Neural cell (in vitro differentiated cells): ENCODE data around the gene COMMD4. TPM values are rescaled to one million over a fixed set of nuclear protein-coding genes. Genes with fewer than 3 reads are reported as not detected.

Source experiments
- H2AFZ ChIP-seq: fragments of 200-600, 300-800 bp; sonication (generic), shearing (Covaris generic); 2 replicates; pipeline ENCODE4 v1.6.0; 2014; ENCODE audit warnings: low read depth, mild to moderate bottlenecking, antibody characterized with exemption, low read length, moderate library complexity
- H3F3A ChIP-seq: fragments of 200-600 bp; shearing (Covaris generic); 2 replicates; pipeline ENCODE4 v1.6.1; 2016; ENCODE audit warnings: mild to moderate bottlenecking, moderate library complexity, mixed read lengths, antibody characterized with exemption, low read length; ENCODE audit not compliant: insufficient read depth, poor library complexity, severe bottlenecking
- H3K27ac ChIP-seq: fragments of 200-600, 300-800 bp; sonication (generic), shearing (Covaris generic); 2 replicates; pipeline ENCODE4 v1.5.1; 2014; ENCODE audit warnings: mild to moderate bottlenecking, low read length, moderate library complexity
- H3K27me3 ChIP-seq: fragments of 300-800, 200-600 bp; sonication (generic), shearing (Covaris generic); 2 replicates; pipeline ENCODE4 v1.6.0; 2014; ENCODE audit warnings: mild to moderate bottlenecking, low read depth, low read length, moderate library complexity; ENCODE audit not compliant: insufficient read depth
- H3K36me3 ChIP-seq: fragments of 300-800, 200-600 bp; sonication (generic), shearing (Covaris generic); 2 replicates; pipeline ENCODE4 v1.5.1; 2014; ENCODE audit warnings: mild to moderate bottlenecking, antibody characterized with exemption, low read length, moderate library complexity; ENCODE audit not compliant: insufficient read depth
- H3K4me2 ChIP-seq: fragments of 300-800, 200-600 bp; sonication (generic), shearing (Covaris generic); 2 replicates; pipeline ENCODE4 v1.6.0; 2014; ENCODE audit warnings: mild to moderate bottlenecking, low read length
- H3K4me3 ChIP-seq: fragments of 300-800, 200-600 bp; sonication (generic), shearing (Covaris generic); 2 replicates; pipeline ENCODE4 v1.5.1; 2014; ENCODE audit warnings: mild to moderate bottlenecking, low read length, moderate library complexity
- H3K79me2 ChIP-seq: fragments of 200-600 bp; shearing (Covaris generic); replicated peaks from 2 replicates; pipeline ENCODE4 v1.6.0; 2014; ENCODE audit warnings: mild to moderate bottlenecking, low read length, moderate library complexity; ENCODE audit not compliant: insufficient read depth
- H3K9ac ChIP-seq: fragments of 300-800, 200-600 bp; sonication (generic), shearing (Covaris generic); 2 replicates; pipeline ENCODE4 v1.6.1; 2016; ENCODE audit warnings: mild to moderate bottlenecking, low read length, mixed read lengths
- H3K9me2 ChIP-seq: fragments of 200-600 bp; shearing (Covaris generic); 2 replicates; pipeline ENCODE4 v1.6.1; 2016; ENCODE audit warnings: mild to moderate bottlenecking, low read length, mixed read lengths; ENCODE audit not compliant: insufficient read depth
- H3K9me3 ChIP-seq: fragments of 200-600, 300-800 bp; sonication (generic), shearing (Covaris generic); 2 replicates; pipeline ENCODE4 v1.6.1; 2016; ENCODE audit warnings: mild to moderate bottlenecking, mixed run types, low read length, moderate library complexity, mixed read lengths
- H4K20me1 ChIP-seq: fragments of 200-600 bp; shearing (Covaris generic); 2 replicates; pipeline ENCODE4 v1.6.1; 2016; ENCODE audit warnings: mild to moderate bottlenecking, mixed run types; ENCODE audit not compliant: insufficient read depth
- EP300 ChIP-seq: fragments of 450-650 bp; conservative IDR thresholded peaks from 2 replicates; pipeline ENCODE4 v1.6.1; 2014; ENCODE audit warnings: antibody characterized with exemption, mild to moderate bottlenecking, moderate library complexity; ENCODE audit not compliant: poor library complexity, severe bottlenecking
- EZH2 ChIP-seq: fragments of 200-600, 300-800 bp; shearing (Covaris generic), sonication (generic); IDR thresholded peaks from 2 replicates; pipeline ENCODE4 v1.6.1; 2014; ENCODE audit warnings: antibody characterized with exemption, low read length, borderline replicate concordance, mild to moderate bottlenecking; ENCODE audit not compliant: insufficient read depth, poor library complexity, severe bottlenecking
- MXI1 ChIP-seq: fragments of 450-650 bp; conservative IDR thresholded peaks from 2 replicates; pipeline ENCODE4 v1.6.1; 2014; ENCODE audit warnings: antibody characterized with exemption, mild to moderate bottlenecking; ENCODE audit not compliant: poor library complexity, severe bottlenecking
- POLR2AphosphoS5 ChIP-seq: IDR thresholded peaks from 2 replicates; pipeline ENCODE4 v1.6.1; 2012
- RAD21 ChIP-seq: fragments of 450-650 bp; conservative IDR thresholded peaks from 2 replicates; pipeline ENCODE4 v1.6.1; 2014; ENCODE audit warnings: antibody characterized with exemption, mild to moderate bottlenecking, moderate library complexity
- SMC3 ChIP-seq: fragments of 450-650 bp; conservative IDR thresholded peaks from 2 replicates; pipeline ENCODE4 v1.6.1; 2014; ENCODE audit warnings: antibody characterized with exemption, mild to moderate bottlenecking, moderate library complexity; ENCODE audit not compliant: poor library complexity
- TAF1 ChIP-seq: IDR thresholded peaks from 2 replicates; pipeline ENCODE4 v1.6.1; 2012; ENCODE audit warnings: low read depth
- polyA plus RNA-seq: library from polyadenylated mRNA; depleted of rRNA; stranded (reverse); fragments of >200 nt; gene quantifications from 2 replicates; pipeline ENCODE4 v1.2.3, GENCODE V29; 2014
- TF ChIP-seq, protein P1 (sequence below): fragments of 450-650 bp; IDR thresholded peaks from 2 replicates; pipeline ENCODE4 v1.5.1; 2014; ENCODE audit warnings: antibody characterized with exemption, mild to moderate bottlenecking, moderate library complexity; ENCODE audit not compliant: poor library complexity, severe bottlenecking
- TF ChIP-seq, protein P2 (sequence below): IDR thresholded peaks from 2 replicates; pipeline ENCODE4 v1.6.1; 2012; ENCODE audit warnings: borderline replicate concordance

The COMMD4 gene
- polyA plus RNA-seq, 1 donor from 2014 or later = 103 TPM

DNA sequence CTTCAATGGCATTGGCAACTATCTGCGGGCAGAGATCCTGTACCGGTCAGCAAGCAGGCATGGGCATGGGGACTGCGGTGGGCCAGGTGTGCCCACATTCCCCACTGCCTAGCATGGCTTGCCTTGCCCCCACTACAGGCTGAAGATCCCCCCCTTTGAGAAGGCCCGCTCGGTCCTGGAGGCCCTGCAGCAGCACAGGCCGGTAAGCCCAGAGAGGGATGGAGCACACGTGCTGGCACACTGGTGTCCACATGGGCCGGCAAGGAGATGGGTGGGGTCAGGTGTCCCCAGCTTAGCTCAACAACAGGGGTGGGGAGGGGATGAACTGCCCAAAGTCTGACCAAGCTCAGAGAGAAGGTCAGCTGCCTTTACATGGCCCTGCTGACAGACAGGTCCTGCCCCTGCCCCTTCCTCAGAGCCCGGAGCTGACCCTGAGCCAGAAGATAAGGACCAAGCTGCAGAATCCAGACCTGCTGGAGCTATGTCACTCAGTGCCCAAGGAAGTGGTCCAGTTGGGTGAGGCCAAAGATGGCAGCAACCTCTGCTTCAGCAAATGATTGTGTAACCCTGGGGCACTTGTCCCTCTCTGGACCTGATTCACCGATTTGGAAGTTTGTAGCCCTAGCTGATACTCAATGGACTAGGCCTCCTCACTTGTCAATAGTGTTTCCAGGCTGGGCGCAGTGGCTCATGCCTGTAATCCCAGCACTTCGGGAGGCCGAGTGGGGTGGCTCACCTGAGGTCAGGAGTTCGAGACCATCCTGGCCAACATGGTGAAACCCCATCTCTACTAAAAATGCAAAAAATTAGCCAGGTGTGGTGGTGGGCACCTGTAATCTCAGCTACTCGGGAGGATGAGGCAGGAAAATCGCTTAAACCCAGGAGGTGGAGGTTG lies 16.6 kb downstream of the COMMD4 start:
- Histone ChIP-seq H3K9ac (no peak overlapping the region), H3K27me3 (peaks cover 17% of the 10 kb centered on the region), H2AFZ (no peak overlapping the region), H3K79me2 (no peaks in the 10 kb centered on the region), H3F3A (no peaks in the 10 kb centered on the region), H4K20me1 (no peaks in the 10 kb centered on the region), H3K36me3 (no peaks in the 10 kb centered on the region), H3K9me3 (no peaks in the 10 kb centered on the region), H3K4me3 (no peak overlapping the region), H3K27ac (no peak overlapping the region), H3K9me2 (no peaks in the 10 kb centered on the region), H3K4me2 (no peak overlapping the region)
- no peak for TF ChIP-seq RAD21
- TF ChIP-seq EP300 = no peak
- no peak for TF ChIP-seq SMC3

DNA sequence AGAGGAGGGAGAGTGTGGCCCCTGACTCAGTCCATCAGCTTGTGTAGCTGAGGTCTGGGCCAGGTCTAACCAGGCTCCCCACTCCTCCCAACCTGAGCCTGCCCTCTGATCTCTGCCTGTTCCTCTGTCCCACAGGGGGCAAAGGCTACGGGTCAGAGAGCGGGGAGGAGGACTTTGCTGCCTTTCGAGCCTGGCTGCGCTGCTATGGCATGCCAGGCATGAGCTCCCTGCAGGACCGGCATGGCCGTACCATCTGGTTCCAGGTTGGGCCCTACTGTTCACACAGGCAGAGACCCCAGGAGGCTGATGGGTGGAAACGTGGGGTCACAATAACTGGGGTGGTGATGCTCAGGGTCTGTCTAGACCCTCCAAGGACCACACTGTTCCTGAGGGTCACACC lies 17.7 kb downstream of the COMMD4 start:
- Histone ChIP-seq H3K36me3 (no peaks in the 10 kb centered on the region), H2AFZ (no peak overlapping the region), H3F3A (no peaks in the 10 kb centered on the region), H3K4me3 (no peak overlapping the region), H3K27me3 (peaks cover 6% of the 10 kb centered on the region), H3K9me2 (no peaks in the 10 kb centered on the region), H4K20me1 (no peaks in the 10 kb centered on the region), H3K79me2 (no peaks in the 10 kb centered on the region), H3K27ac (no peak overlapping the region), H3K9ac (no peak overlapping the region), H3K9me3 (no peaks in the 10 kb centered on the region), H3K4me2 (no peak overlapping the region)
- TF ChIP-seq, protein P1, sequence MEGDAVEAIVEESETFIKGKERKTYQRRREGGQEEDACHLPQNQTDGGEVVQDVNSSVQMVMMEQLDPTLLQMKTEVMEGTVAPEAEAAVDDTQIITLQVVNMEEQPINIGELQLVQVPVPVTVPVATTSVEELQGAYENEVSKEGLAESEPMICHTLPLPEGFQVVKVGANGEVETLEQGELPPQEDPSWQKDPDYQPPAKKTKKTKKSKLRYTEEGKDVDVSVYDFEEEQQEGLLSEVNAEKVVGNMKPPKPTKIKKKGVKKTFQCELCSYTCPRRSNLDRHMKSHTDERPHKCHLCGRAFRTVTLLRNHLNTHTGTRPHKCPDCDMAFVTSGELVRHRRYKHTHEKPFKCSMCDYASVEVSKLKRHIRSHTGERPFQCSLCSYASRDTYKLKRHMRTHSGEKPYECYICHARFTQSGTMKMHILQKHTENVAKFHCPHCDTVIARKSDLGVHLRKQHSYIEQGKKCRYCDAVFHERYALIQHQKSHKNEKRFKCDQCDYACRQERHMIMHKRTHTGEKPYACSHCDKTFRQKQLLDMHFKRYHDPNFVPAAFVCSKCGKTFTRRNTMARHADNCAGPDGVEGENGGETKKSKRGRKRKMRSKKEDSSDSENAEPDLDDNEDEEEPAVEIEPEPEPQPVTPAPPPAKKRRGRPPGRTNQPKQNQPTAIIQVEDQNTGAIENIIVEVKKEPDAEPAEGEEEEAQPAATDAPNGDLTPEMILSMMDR = no peak
- TF ChIP-seq, protein P2, sequence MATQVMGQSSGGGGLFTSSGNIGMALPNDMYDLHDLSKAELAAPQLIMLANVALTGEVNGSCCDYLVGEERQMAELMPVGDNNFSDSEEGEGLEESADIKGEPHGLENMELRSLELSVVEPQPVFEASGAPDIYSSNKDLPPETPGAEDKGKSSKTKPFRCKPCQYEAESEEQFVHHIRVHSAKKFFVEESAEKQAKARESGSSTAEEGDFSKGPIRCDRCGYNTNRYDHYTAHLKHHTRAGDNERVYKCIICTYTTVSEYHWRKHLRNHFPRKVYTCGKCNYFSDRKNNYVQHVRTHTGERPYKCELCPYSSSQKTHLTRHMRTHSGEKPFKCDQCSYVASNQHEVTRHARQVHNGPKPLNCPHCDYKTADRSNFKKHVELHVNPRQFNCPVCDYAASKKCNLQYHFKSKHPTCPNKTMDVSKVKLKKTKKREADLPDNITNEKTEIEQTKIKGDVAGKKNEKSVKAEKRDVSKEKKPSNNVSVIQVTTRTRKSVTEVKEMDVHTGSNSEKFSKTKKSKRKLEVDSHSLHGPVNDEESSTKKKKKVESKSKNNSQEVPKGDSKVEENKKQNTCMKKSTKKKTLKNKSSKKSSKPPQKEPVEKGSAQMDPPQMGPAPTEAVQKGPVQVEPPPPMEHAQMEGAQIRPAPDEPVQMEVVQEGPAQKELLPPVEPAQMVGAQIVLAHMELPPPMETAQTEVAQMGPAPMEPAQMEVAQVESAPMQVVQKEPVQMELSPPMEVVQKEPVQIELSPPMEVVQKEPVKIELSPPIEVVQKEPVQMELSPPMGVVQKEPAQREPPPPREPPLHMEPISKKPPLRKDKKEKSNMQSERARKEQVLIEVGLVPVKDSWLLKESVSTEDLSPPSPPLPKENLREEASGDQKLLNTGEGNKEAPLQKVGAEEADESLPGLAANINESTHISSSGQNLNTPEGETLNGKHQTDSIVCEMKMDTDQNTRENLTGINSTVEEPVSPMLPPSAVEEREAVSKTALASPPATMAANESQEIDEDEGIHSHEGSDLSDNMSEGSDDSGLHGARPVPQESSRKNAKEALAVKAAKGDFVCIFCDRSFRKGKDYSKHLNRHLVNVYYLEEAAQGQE = no peak
- TF ChIP-seq SMC3 (no peak), EP300 (no peak), EZH2 (no peak), POLR2AphosphoS5 (no peak), RAD21 (no peak), MXI1 (no peak), TAF1 (no peak)
